H9 (cell line): ENCODE results near the gene SIRT6. TPM values are rescaled to one million over a fixed set of nuclear protein-coding genes. Genes with fewer than 3 reads are reported as not detected.

Experiments
- DNase-seq: peaks from one replicate; pipeline ENCODE4 v3.0.0-alpha.2; 2017
- H2AFZ ChIP-seq: one replicate; pipeline ENCODE4 v1.6.1; 2013; ENCODE audit warnings: mild to moderate bottlenecking, low read length, control low read depth, moderate library complexity
- H2AK5ac ChIP-seq: 2 replicates; pipeline ENCODE4 v1.6.1; 2013; ENCODE audit warnings: low read length, control low read depth, mixed read lengths; ENCODE audit not compliant: insufficient read length
- H2BK120ac ChIP-seq: one replicate; pipeline ENCODE4 v1.6.1; 2013; ENCODE audit warnings: low read depth, mild to moderate bottlenecking, low read length, control low read depth, inconsistent platforms; ENCODE audit not compliant: poor library complexity, severe bottlenecking
- H2BK12ac ChIP-seq: 2 replicates; pipeline ENCODE4 v1.6.1; 2013; ENCODE audit warnings: low read length, control low read depth, mixed read lengths, low read depth; ENCODE audit not compliant: insufficient read length
- H2BK15ac ChIP-seq: 2 replicates; pipeline ENCODE4 v1.6.1; 2013; ENCODE audit warnings: low read depth, low read length, control low read depth
- H2BK20ac ChIP-seq: one replicate; pipeline ENCODE4 v1.6.1; 2013; ENCODE audit warnings: low read depth, mild to moderate bottlenecking, low read length, control low read depth, inconsistent platforms; ENCODE audit not compliant: poor library complexity, severe bottlenecking
- H2BK5ac ChIP-seq: 2 replicates; pipeline ENCODE4 v1.6.1; 2013; ENCODE audit warnings: low read length, control low read depth, mixed read lengths; ENCODE audit not compliant: insufficient read length
- H3K14ac ChIP-seq: 2 replicates; pipeline ENCODE4 v1.6.1; 2013; ENCODE audit warnings: low read length, control low read depth; ENCODE audit not compliant: insufficient read depth
- H3K18ac ChIP-seq: 2 replicates; pipeline ENCODE4 v1.6.1; 2013; ENCODE audit warnings: low read depth, mild to moderate bottlenecking, mixed read lengths, low read length, control low read depth; ENCODE audit not compliant: insufficient read length
- H3K23ac ChIP-seq: 2 replicates; pipeline ENCODE4 v1.6.1; 2013; ENCODE audit warnings: low read length, control low read depth, mixed read lengths, low read depth; ENCODE audit not compliant: insufficient read length
- H3K23me2 ChIP-seq: 2 replicates; pipeline ENCODE4 v1.6.1; 2013; ENCODE audit warnings: low read depth, mild to moderate bottlenecking, mixed read lengths, low read length, control low read depth; ENCODE audit not compliant: insufficient read length, poor library complexity, severe bottlenecking
- H3K27ac ChIP-seq: 2 replicates; pipeline ENCODE4 v1.5.1; 2013; ENCODE audit warnings: low read length, control low read depth, mixed read lengths, low read depth; ENCODE audit not compliant: insufficient read length
- H3K27me3 ChIP-seq: 2 replicates; pipeline ENCODE4 v1.6.1; 2013; ENCODE audit warnings: low read length, control low read depth, inconsistent platforms; ENCODE audit not compliant: insufficient read depth
- H3K4ac ChIP-seq: 2 replicates; pipeline ENCODE4 v1.6.1; 2013; ENCODE audit warnings: low read depth, mild to moderate bottlenecking, control low read depth, inconsistent platforms, low read length, moderate library complexity
- H3K4me1 ChIP-seq: 2 replicates; pipeline ENCODE4 v1.6.1; 2013; ENCODE audit warnings: low read length, control low read depth, inconsistent platforms; ENCODE audit not compliant: insufficient read depth
- H3K4me2 ChIP-seq: 2 replicates; pipeline ENCODE4 v1.6.1; 2013; ENCODE audit warnings: low read length, control low read depth, mixed read lengths; ENCODE audit not compliant: insufficient read length, insufficient read depth
- H3K56ac ChIP-seq: 2 replicates; pipeline ENCODE4 v1.6.1; 2013; ENCODE audit warnings: low read depth, mild to moderate bottlenecking, mixed read lengths, low read length, control low read depth; ENCODE audit not compliant: insufficient read length
- H3K79me1 ChIP-seq: 2 replicates; pipeline ENCODE4 v1.6.1; 2013; ENCODE audit warnings: low read depth, mild to moderate bottlenecking, moderate library complexity, low read length, control low read depth, inconsistent platforms; ENCODE audit not compliant: insufficient read depth, poor library complexity, severe bottlenecking
- H3K79me2 ChIP-seq: 2 replicates; pipeline ENCODE4 v1.6.1; 2013; ENCODE audit warnings: low read length, control low read depth, inconsistent platforms; ENCODE audit not compliant: insufficient read depth
- H3K9ac ChIP-seq: 2 replicates; pipeline ENCODE4 v1.6.1; 2013; ENCODE audit warnings: low read length, control low read depth, mixed read lengths; ENCODE audit not compliant: insufficient read length; ENCODE audit errors: extremely low read depth
- H3K9me3 ChIP-seq: one replicate; pipeline ENCODE4 v1.6.1; 2013; ENCODE audit warnings: low read depth, low read length, inconsistent platforms; ENCODE audit not compliant: control insufficient read depth
- H3T11ph ChIP-seq: one replicate; pipeline ENCODE4 v1.6.1; 2013; ENCODE audit warnings: mild to moderate bottlenecking, low read length, control low read depth, inconsistent platforms
- H4K20me1 ChIP-seq: one replicate; pipeline ENCODE4 v1.6.1; 2013; ENCODE audit not compliant: control insufficient read depth, insufficient read length, insufficient read depth
- H4K5ac ChIP-seq: 2 replicates; pipeline ENCODE4 v1.6.1; 2013; ENCODE audit warnings: low read depth, mild to moderate bottlenecking, mixed read lengths, low read length, control low read depth; ENCODE audit not compliant: insufficient read length
- H4K8ac ChIP-seq: replicated peaks from 2 replicates; pipeline ENCODE4 v1.6.1; 2013; ENCODE audit warnings: low read length, control low read depth, mixed read lengths, low read depth; ENCODE audit not compliant: insufficient read length
- H4K91ac ChIP-seq: 2 replicates; pipeline ENCODE4 v1.6.1; 2013; ENCODE audit warnings: low read depth, mild to moderate bottlenecking, moderate library complexity, mixed read lengths, low read length, control low read depth; ENCODE audit not compliant: insufficient read length
- H3K27ac Mint-ChIP-seq, 3 experiments: 2 replicates in 2 of 3; 3 replicates in 1 of 3; pipeline ENCODE4 v1.8.0; 2020 to 2021; ENCODE audit warnings: mixed read lengths in 3 of 3, mild to moderate bottlenecking in 1 of 3, moderate library complexity in 1 of 3
- H3K27me3 Mint-ChIP-seq: 2 replicates; pipeline ENCODE4 v1.8.0; 2021; ENCODE audit warnings: low read depth, mild to moderate bottlenecking, moderate library complexity, mixed read lengths
- H3K36me3 Mint-ChIP-seq, 3 experiments: 2 replicates in 2 of 3; 3 replicates in 1 of 3; pipeline ENCODE4 v1.8.0; 2020 to 2021; ENCODE audit warnings: low read depth in 3 of 3, mixed read lengths in 3 of 3; ENCODE audit not compliant: insufficient read depth in 1 of 3
- H3K4me1 Mint-ChIP-seq, 2 experiments: 2 replicates each; pipeline ENCODE4 v1.8.0; 2020; ENCODE audit warnings: mixed read lengths in 2 of 2
- H3K4me3 Mint-ChIP-seq, 2 experiments: 2 replicates in 1 of 2; 3 replicates in 1 of 2; pipeline ENCODE4 v1.8.0; 2020 to 2021; ENCODE audit warnings: mild to moderate bottlenecking in 2 of 2, mixed read lengths in 2 of 2, moderate library complexity in 1 of 2
- H3K9me3 Mint-ChIP-seq, 2 experiments: 2 replicates in 1 of 2; 3 replicates in 1 of 2; pipeline ENCODE4 v1.8.0; 2020; ENCODE audit warnings: mild to moderate bottlenecking in 2 of 2, mixed read lengths in 2 of 2, moderate library complexity in 1 of 2
- CTCF ChIP-seq: fragments of 200-600 bp; sonication (generic); conservative IDR thresholded peaks from 3 replicates; pipeline ENCODE4 v1.8.0; 2021; ENCODE audit warnings: antibody characterized with exemption, mild to moderate bottlenecking
- WGBS: extraction: QIAGEN DNeasy Blood & Tissue Kit; methylation state at CpG from one replicate; pipeline ENCODE4 v1.1.7; 2013; ENCODE audit warnings: missing lambda C conversion rate, low lambda C conversion rate, mixed read lengths; ENCODE audit not compliant: insufficient read length; ENCODE audit errors: extremely low coverage; 5-methylcytosine and 5-hydroxymethylcytosine counted together
- total RNA-seq: library from RNA; stranded (reverse); gene quantifications from 2 replicates; pipeline ENCODE4 v1.2.1, GENCODE V29; 2021

Gene SIRT6
- total RNA-seq, 1 experiment from 2014 or later, result 24.9 TPM

GRCh38 chr19:4172861-4173473, 9.4 kb downstream of the SIRT6 start:
- no peak for TF ChIP-seq CTCF
- Histone ChIP-seq H4K8ac (no peak overlapping the region), H3K23me2 (no peaks in the 10 kb centered on the region), H3K79me2 (no peaks in the 10 kb centered on the region), H3K27me3 (no peaks in the 10 kb centered on the region; the same call in 1 of the 2 replicates), H3T11ph (no peak overlapping the region), H2BK5ac (no peak overlapping the region), H2BK120ac (no peak overlapping the region), H2AK5ac (no peak overlapping the region), H3K4ac (no peak overlapping the region), H3K27ac (no peak overlapping the region), H2BK15ac (no peak overlapping the region), H2BK12ac (no peak overlapping the region), H3K79me1 (no peaks in the 10 kb centered on the region), H3K4me1 (no peaks in the 10 kb centered on the region), H4K5ac (no peak overlapping the region), H3K23ac (no peak overlapping the region), H3K14ac (no peak overlapping the region), H3K9me3 (no peaks in the 10 kb centered on the region), H2AFZ (no peak overlapping the region), H4K91ac (no peak overlapping the region), H3K56ac (no peak overlapping the region), H2BK20ac (no peak overlapping the region), H3K9ac (no peak overlapping the region), H3K18ac (no peak overlapping the region), H3K4me2 (peak overlapping the region; percentile 9), H4K20me1 (no peaks in the 10 kb centered on the region)
- H3K27ac Mint-ChIP-seq, result no peak overlapping the region
- WGBS, result no CpG with 5 or more reads among the region's 45 CpGs
- peak overlapping the region; percentile 12 to 56; a peak in 3 of 5 replicates for H3K4me3 Mint-ChIP-seq
- 0 out of 7 replicates have a peak, but pooled peaks cover 0 to 3% (median 0%) of the 10 kb centered on the region in 3 experiments for H3K36me3 Mint-ChIP-seq
- H3K9me3 Mint-ChIP-seq, result no peaks in the 10 kb centered on the region
- peaks cover 3 to 8% of the 10 kb centered on the region in 2 experiments; a peak in 3 of 4 replicates for H3K4me1 Mint-ChIP-seq
- H3K27me3 Mint-ChIP-seq, result peaks cover 43% of the 10 kb centered on the region
- peak; percentile 85 for DNase-seq
